Measurements from ENCODE around the gene EXOC8. TPM values are rescaled to one million over a fixed set of nuclear protein-coding genes. Genes with fewer than 3 reads are reported as not detected.

EXOC8 gene
- total and polyA plus RNA-seq, 2 experiments from 2014 or later = 2.3 to 14.4 TPM

DNA sequence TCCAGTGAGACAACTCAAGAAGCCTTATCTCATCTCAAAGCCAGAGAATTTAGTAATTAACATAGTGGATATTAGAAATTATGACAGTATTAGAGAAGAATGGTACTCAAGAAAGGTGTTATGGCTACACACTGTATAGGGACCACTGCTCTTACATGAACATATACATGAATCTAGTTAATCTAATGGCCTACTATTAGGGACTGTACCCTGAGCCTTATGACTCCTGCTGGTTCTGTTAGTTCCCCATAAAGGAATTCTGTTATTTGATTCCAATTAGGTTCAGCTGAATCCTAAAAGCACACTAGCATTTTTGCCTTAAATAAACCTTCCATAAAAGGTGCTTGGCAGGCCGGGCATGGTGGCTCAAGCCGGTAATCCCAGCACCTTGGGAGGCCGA lies 44.8 kb upstream of the EXOC8 start:
- Histone ChIP-seq H3K4me2 (no peak overlapping the region), H4K20me1 (replicated peaks; ENCODE audit: insufficient read depth) (no peaks in the 10 kb centered on the region), H3K27ac (ENCODE audit: low read depth) (no peak overlapping the region), H3K79me2 (replicated peaks; ENCODE audit: insufficient read depth) (no peaks in the 10 kb centered on the region), H3K27me3 (ENCODE audit: insufficient read depth) (no peaks in the 10 kb centered on the region), H3F3A (replicated peaks; ENCODE audit: low read depth) (no peaks in the 10 kb centered on the region), H3K4me1 (ENCODE audit: insufficient read depth) (no peaks in the 10 kb centered on the region), H3K36me3 (ENCODE audit: insufficient read depth) (no peaks in the 10 kb centered on the region), H3K4me3 (no peak overlapping the region), H2AFZ (no peak overlapping the region), H3K9me2 (ENCODE audit: insufficient read depth) (no peaks in the 10 kb centered on the region)
- Mint-ChIP-seq H3K27ac (no peak overlapping the region), H3K36me3 (ENCODE audit: low read depth) (no peaks in the 10 kb centered on the region), H3K27me3 (ENCODE audit: insufficient read depth, low read depth, poor library complexity) (no peaks in the 10 kb centered on the region), H3K4me3 (no peak overlapping the region), H3K9me3 (no peaks in the 10 kb centered on the region), H3K4me1 (peaks cover 6% of the 10 kb centered on the region)
- DNase-seq (ENCODE audit: low spot score) (no peak), ATAC-seq (no peak)
- TF ChIP-seq JUNB (IDR thresholded peaks at IDR 0.05; ENCODE audit: unreplicated experiment) (no peak), EZH2phosphoT487 (IDR thresholded peaks at IDR 0.05; ENCODE audit: unreplicated experiment) (no peak), NANOG (IDR thresholded peaks at IDR 0.05; ENCODE audit: borderline replicate concordance) (no peak), POLR2AphosphoS5 (IDR thresholded peaks at IDR 0.05; ENCODE audit: low read depth) (no peak), ZNF114 (CRISPR knock-in tag; IDR thresholded peaks at IDR 0.05) (no peak), CREB1 (CRISPR knock-in tag; IDR thresholded peaks at IDR 0.05; ENCODE audit: low read depth) (no peak), STAT1 (IDR thresholded peaks at IDR 0.05; ENCODE audit: unreplicated experiment) (no peak), ZNF331 (CRISPR knock-in tag; IDR thresholded peaks at IDR 0.05; ENCODE audit: low read depth) (no peak), EZH2 (IDR thresholded peaks at IDR 0.05; ENCODE audit: low read depth, unreplicated experiment) (no peak)
- TF ChIP-seq, protein P1, sequence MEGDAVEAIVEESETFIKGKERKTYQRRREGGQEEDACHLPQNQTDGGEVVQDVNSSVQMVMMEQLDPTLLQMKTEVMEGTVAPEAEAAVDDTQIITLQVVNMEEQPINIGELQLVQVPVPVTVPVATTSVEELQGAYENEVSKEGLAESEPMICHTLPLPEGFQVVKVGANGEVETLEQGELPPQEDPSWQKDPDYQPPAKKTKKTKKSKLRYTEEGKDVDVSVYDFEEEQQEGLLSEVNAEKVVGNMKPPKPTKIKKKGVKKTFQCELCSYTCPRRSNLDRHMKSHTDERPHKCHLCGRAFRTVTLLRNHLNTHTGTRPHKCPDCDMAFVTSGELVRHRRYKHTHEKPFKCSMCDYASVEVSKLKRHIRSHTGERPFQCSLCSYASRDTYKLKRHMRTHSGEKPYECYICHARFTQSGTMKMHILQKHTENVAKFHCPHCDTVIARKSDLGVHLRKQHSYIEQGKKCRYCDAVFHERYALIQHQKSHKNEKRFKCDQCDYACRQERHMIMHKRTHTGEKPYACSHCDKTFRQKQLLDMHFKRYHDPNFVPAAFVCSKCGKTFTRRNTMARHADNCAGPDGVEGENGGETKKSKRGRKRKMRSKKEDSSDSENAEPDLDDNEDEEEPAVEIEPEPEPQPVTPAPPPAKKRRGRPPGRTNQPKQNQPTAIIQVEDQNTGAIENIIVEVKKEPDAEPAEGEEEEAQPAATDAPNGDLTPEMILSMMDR (conservative IDR thresholded peaks at IDR 0.05; ENCODE audit: low read depth in 2 of 2) = no peak
- TF ChIP-seq, protein P2, sequence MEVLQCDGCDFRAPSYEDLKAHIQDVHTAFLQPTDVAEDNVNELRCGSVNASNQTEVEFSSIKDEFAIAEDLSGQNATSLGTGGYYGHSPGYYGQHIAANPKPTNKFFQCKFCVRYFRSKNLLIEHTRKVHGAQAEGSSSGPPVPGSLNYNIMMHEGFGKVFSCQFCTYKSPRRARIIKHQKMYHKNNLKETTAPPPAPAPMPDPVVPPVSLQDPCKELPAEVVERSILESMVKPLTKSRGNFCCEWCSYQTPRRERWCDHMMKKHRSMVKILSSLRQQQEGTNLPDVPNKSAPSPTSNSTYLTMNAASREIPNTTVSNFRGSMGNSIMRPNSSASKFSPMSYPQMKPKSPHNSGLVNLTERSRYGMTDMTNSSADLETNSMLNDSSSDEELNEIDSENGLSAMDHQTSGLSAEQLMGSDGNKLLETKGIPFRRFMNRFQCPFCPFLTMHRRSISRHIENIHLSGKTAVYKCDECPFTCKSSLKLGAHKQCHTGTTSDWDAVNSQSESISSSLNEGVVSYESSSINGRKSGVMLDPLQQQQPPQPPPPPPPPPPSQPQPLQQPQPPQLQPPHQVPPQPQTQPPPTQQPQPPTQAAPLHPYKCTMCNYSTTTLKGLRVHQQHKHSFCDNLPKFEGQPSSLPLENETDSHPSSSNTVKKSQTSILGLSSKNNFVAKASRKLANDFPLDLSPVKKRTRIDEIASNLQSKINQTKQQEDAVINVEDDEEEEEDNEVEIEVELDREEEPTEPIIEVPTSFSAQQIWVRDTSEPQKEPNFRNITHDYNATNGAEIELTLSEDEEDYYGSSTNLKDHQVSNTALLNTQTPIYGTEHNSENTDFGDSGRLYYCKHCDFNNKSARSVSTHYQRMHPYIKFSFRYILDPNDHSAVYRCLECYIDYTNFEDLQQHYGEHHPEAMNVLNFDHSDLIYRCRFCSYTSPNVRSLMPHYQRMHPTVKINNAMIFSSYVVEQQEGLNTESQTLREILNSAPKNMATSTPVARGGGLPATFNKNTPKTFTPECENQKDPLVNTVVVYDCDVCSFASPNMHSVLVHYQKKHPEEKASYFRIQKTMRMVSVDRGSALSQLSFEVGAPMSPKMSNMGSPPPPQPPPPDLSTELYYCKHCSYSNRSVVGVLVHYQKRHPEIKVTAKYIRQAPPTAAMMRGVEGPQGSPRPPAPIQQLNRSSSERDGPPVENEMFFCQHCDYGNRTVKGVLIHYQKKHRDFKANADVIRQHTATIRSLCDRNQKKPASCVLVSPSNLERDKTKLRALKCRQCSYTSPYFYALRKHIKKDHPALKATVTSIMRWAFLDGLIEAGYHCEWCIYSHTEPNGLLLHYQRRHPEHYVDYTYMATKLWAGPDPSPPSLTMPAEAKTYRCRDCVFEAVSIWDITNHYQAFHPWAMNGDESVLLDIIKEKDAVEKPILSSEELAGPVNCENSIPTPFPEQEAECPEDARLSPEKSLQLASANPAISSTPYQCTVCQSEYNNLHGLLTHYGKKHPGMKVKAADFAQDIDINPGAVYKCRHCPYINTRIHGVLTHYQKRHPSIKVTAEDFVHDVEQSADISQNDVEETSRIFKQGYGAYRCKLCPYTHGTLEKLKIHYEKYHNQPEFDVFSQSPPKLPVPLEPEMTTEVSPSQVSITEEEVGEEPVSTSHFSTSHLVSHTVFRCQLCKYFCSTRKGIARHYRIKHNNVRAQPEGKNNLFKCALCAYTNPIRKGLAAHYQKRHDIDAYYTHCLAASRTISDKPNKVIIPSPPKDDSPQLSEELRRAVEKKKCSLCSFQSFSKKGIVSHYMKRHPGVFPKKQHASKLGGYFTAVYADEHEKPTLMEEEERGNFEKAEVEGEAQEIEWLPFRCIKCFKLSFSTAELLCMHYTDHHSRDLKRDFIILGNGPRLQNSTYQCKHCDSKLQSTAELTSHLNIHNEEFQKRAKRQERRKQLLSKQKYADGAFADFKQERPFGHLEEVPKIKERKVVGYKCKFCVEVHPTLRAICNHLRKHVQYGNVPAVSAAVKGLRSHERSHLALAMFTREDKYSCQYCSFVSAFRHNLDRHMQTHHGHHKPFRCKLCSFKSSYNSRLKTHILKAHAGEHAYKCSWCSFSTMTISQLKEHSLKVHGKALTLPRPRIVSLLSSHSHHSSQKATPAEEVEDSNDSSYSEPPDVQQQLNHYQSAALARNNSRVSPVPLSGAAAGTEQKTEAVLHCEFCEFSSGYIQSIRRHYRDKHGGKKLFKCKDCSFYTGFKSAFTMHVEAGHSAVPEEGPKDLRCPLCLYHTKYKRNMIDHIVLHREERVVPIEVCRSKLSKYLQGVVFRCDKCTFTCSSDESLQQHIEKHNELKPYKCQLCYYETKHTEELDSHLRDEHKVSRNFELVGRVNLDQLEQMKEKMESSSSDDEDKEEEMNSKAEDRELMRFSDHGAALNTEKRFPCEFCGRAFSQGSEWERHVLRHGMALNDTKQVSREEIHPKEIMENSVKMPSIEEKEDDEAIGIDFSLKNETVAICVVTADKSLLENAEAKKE (CRISPR knock-in tag; IDR thresholded peaks at IDR 0.05) = no peak
- TF ChIP-seq, protein P3, sequence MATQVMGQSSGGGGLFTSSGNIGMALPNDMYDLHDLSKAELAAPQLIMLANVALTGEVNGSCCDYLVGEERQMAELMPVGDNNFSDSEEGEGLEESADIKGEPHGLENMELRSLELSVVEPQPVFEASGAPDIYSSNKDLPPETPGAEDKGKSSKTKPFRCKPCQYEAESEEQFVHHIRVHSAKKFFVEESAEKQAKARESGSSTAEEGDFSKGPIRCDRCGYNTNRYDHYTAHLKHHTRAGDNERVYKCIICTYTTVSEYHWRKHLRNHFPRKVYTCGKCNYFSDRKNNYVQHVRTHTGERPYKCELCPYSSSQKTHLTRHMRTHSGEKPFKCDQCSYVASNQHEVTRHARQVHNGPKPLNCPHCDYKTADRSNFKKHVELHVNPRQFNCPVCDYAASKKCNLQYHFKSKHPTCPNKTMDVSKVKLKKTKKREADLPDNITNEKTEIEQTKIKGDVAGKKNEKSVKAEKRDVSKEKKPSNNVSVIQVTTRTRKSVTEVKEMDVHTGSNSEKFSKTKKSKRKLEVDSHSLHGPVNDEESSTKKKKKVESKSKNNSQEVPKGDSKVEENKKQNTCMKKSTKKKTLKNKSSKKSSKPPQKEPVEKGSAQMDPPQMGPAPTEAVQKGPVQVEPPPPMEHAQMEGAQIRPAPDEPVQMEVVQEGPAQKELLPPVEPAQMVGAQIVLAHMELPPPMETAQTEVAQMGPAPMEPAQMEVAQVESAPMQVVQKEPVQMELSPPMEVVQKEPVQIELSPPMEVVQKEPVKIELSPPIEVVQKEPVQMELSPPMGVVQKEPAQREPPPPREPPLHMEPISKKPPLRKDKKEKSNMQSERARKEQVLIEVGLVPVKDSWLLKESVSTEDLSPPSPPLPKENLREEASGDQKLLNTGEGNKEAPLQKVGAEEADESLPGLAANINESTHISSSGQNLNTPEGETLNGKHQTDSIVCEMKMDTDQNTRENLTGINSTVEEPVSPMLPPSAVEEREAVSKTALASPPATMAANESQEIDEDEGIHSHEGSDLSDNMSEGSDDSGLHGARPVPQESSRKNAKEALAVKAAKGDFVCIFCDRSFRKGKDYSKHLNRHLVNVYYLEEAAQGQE (IDR thresholded peaks at IDR 0.05; ENCODE audit: unreplicated experiment) = no peak
- TF ChIP-seq, protein P4, sequence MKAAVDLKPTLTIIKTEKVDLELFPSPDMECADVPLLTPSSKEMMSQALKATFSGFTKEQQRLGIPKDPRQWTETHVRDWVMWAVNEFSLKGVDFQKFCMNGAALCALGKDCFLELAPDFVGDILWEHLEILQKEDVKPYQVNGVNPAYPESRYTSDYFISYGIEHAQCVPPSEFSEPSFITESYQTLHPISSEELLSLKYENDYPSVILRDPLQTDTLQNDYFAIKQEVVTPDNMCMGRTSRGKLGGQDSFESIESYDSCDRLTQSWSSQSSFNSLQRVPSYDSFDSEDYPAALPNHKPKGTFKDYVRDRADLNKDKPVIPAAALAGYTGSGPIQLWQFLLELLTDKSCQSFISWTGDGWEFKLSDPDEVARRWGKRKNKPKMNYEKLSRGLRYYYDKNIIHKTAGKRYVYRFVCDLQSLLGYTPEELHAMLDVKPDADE (IDR thresholded peaks at IDR 0.05) = no peak
